HG02852 (cell line): ENCODE data around the gene HOGA1.
"Not testable (repeated sequence)": the region's sequence is repeated elsewhere in the genome, so short reads cannot be mapped to it uniquely, and the experiment has no call there.

ENCODE experiments used
- ATAC-seq: cut with Tn5 transposase; IDR thresholded peaks from one replicate; pipeline ENCODE4 v1.9.1; 2021; ENCODE audit warnings: mild to moderate bottlenecking, moderate library complexity; ENCODE audit not compliant: unreplicated experiment

HOGA1 gene

GRCh38 chr10:97554336-97554735, 29.9 kb upstream of the HOGA1 start:
- ATAC-seq, result not testable (repeated sequence)

DNA sequence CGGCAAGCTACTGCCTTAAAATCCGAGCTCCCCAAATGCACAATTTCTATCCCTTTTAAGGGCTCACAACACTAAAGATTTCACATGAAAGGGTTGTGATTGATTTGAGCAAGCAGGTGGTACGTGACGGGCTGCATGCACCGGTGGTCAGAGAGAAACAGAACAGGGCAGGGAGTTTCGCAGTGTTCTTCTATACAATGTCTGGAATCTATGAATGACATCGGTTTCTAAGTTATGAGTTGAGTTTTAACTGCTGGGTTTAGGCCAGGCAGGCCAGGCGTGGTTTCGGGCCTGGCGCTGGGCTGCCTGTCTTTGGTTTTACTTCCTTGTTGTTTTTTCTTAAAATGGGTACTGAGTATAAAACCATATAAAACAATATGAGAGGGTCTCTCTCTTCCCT, 28.6 kb upstream of the HOGA1 start:
- ATAC-seq, result not testable (repeated sequence)

GRCh38 chr10:97560731-97561381, 23.3 kb upstream of the HOGA1 start:
- not testable (repeated sequence) for ATAC-seq

DNA sequence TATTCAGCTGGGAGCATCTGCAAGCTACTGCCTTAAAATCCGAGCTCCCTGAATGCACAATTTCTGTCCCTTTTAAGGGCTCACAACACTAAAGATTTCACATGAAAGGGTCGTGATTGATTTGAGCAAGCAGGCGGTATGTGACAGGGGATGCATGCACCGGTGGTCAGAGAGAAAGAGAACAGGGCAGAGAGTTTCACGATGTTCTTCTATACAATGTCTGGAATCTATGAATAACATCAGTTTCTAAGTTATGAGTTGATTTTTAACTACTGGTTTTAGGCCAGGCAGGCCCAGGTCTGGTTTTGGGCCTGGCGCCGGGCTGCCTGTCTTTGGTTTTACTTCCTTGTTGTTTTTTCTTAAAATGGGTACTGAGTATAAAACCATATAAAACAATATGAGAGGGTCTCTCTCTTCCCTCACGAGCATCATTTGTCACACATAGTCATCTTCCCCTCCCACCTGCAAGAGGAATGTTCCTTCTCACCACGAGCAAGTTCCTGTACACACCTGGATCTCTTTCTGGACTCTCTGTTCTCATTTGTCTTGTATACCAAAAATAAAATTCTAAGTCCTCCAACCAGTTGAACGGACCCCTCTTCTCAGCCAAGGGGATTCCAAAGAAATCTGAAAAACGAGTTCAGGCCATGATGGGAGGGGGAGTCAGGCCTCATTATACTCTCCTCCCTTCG, 22.7 kb upstream of the HOGA1 start:
- not testable (repeated sequence) for ATAC-seq

GRCh38 chr10:97562329-97562728, 21.9 kb upstream of the HOGA1 start:
- not testable (repeated sequence) for ATAC-seq

GRCh38 chr10:97563337-97563736, 20.9 kb upstream of the HOGA1 start:
- ATAC-seq, result no peak

DNA sequence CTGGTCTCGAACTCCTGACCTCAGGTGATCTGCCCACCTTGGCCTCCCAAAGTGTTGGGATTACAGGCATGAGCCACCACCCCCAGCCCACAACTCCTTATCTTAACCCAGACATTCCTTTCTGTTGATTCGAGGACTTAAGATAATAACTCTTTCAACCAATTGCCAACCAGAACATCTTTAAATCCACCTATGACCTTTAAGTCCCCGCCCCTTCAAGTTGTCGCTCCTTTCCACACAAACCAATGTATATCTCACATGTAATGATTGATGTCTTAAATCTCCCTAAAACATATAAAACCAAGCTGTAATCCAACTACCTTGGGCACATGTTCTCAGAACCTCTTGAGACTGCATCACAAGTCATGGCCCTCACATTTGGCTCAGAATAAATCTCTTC, 19.4 kb upstream of the HOGA1 start:
- ATAC-seq, result no peak

- ATAC-seq, result no peak
Measured at GRCh38 chr10:97566336-97566996, 17.7 kb upstream of the HOGA1 start.

DNA sequence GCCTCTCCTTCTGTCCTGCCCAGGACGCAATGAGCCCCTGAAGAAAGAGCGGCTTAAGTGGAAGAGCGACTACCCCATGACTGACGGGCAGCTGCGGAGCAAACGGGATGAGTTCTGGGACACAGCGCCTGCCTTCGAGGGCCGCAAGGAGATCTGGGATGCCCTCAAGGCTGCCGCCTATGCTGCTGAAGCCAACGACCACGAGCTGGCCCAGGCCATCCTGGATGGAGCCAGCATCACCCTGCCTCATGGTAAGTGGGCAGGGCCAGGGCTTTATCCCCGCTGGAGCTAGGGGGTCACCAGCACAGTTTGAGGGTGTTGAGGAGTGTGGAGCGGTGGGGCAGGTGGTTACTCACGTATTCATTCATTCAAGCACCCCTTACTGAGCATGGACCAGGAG, 16.3 kb upstream of the HOGA1 start:
- no peak for ATAC-seq

GRCh38 chr10:97570146-97570788, 13.9 kb upstream of the HOGA1 start:
- no peak for ATAC-seq

GRCh38 chr10:97570789-97571471, 13.3 kb upstream of the HOGA1 start:
- ATAC-seq, result no peak

DNA sequence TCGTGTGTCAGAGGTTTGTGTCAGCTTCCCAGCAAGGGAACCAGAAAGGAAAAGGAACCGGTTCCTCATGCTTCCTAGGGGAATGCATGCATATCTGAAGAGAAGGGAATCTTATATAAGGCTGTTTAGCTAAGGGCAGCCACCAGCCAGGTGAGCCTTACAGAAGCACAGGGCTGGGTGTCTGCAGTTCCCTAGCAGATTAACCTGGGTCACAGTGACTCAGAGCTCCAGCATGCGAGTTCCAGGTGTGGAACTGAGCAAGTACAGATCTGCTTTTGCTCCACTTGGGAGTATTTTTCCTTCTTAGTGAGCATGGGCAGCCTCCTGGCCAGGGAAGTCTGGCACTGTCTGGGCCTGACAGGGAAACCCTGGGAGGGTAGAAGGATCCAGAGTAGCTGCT, 12.6 kb upstream of the HOGA1 start:
- no peak for ATAC-seq

GRCh38 chr10:97572214-97572989, 11.8 kb upstream of the HOGA1 start, which contains the start of gene ANKRD2:
Gene ANKRD2 (plus strand): TSS chr10:97572779. CDS start chr10:97572789, 10 bp downstream.
- ATAC-seq, result no peak

- ATAC-seq, result no peak
Measured at GRCh38 chr10:97573021-97573420, 11.2 kb upstream of the HOGA1 start.

GRCh38 chr10:97573672-97574071, 10.5 kb upstream of the HOGA1 start:
- no peak for ATAC-seq

- no peak for ATAC-seq
Measured at GRCh38 chr10:97574374-97575126, 9.6 kb upstream of the HOGA1 start.

DNA sequence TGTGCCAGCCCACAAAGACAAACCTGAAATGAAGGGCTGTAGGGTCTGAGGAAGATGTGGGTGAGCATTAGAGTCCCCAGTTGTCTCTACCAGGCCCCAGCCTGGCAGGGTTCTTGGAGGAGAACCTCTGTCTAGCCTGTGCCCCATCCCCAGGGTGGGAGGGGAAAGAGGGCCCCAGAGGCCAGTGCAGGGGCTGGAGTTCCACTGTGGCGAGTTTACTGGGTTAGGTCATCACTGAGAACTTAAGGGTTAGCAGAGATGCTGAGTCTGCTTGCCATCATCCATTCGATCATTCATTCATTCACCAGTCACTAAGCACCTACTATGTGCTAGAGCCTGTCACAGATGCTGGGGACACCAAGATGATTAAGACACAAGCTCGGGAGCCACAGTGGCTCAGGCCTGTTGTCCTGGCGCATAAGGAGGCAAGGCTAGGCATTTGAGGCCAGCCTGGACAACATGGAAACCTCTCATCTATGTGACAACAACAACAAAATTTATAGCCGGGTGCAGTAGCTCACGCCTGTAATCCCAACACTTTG, 9.0 kb upstream of the HOGA1 start:
- ATAC-seq, result no peak

GRCh38 chr10:97576487-97576886, 7.7 kb upstream of the HOGA1 start:
- ATAC-seq, result not testable (repeated sequence)

- no peak for ATAC-seq
Measured at GRCh38 chr10:97577701-97578100, 6.5 kb upstream of the HOGA1 start.
